Superior temporal gyrus (tissue), 1 donor: ENCODE data around the gene SMPD4.
"Not testable (repeated sequence)": the region's sequence is repeated elsewhere in the genome, so short reads cannot be mapped to it uniquely, and the experiment has no call there.

Source experiments
- DNase-seq: peaks from one replicate; pipeline ENCODE4 v3.0.0-alpha.2; 2016; ENCODE audit errors: extremely low spot score

SMPD4 gene

GRCh38 chr2:130186391-130186790 is 5.0 kb upstream of the SMPD4 start:
- no peak for DNase-seq

- DNase-seq = no peak
Observed at GRCh38 chr2:130185896-130186295, 4.5 kb upstream of the SMPD4 start.

GRCh38 chr2:130185436-130185835 is 4.0 kb upstream of the SMPD4 start:
- no peak for DNase-seq

GRCh38 chr2:130183512-130184373 is 2.3 kb upstream of the SMPD4 start:
- peak; percentile 14 for DNase-seq

- DNase-seq = peak; percentile 10
Observed at GRCh38 chr2:130182826-130183511, 1.6 kb upstream of the SMPD4 start.

GRCh38 chr2:130181880-130182682 is 679 bp upstream of the SMPD4 start, which contains the start of gene MZT2B:
Gene MZT2B, plus strand, starts transcription at chr2:130182262. Its CDS starts 21 bp downstream, at chr2:130182283.
- peak; percentile 81 for DNase-seq

- not testable (repeated sequence) for DNase-seq
Observed at GRCh38 chr2:130180404-130181324, 738 bp downstream of the SMPD4 start.

- not testable (repeated sequence) for DNase-seq
Observed at GRCh38 chr2:130174866-130175265, 6.5 kb downstream of the SMPD4 start.

- no peak for DNase-seq
Observed at GRCh38 chr2:130169896-130170295, 11.5 kb downstream of the SMPD4 start.

GRCh38 chr2:130169163-130169562 is 12.2 kb downstream of the SMPD4 start:
- DNase-seq = not testable (repeated sequence)

- not testable (repeated sequence) for DNase-seq
Observed at GRCh38 chr2:130166611-130167010, 14.8 kb downstream of the SMPD4 start.

GRCh38 chr2:130165293-130166016 is 15.9 kb downstream of the SMPD4 start:
- no peak for DNase-seq

- no peak for DNase-seq
Observed at GRCh38 chr2:130162968-130163367, 18.4 kb downstream of the SMPD4 start.

GRCh38 chr2:130162486-130162885 is 18.9 kb downstream of the SMPD4 start:
- DNase-seq = not testable (repeated sequence)

GRCh38 chr2:130160838-130161705 is 20.3 kb downstream of the SMPD4 start:
- DNase-seq = not testable (repeated sequence)

GRCh38 chr2:130160131-130160530 is 21.3 kb downstream of the SMPD4 start:
- DNase-seq = no peak

- not testable (repeated sequence) for DNase-seq
Observed at GRCh38 chr2:130159376-130159775, 22.0 kb downstream of the SMPD4 start.

- DNase-seq = no peak
Observed at GRCh38 chr2:130158631-130159030, 22.8 kb downstream of the SMPD4 start.

GRCh38 chr2:130157825-130158514 is 23.4 kb downstream of the SMPD4 start:
- not testable (repeated sequence) for DNase-seq
